GM23338 (cell line): ENCODE results near the gene HES7. TPM values are rescaled to one million over a fixed set of nuclear protein-coding genes. Genes with fewer than 3 reads are reported as not detected.

Experiments used
- ATAC-seq: fragments of 200-7000 bp; cut with Tn5 transposase; 3 replicates; pipeline ENCODE4 v1.9.1; 2020
- DNase-seq: peaks from one replicate; pipeline ENCODE4 v3.0.0-alpha.2; 2015; ENCODE audit warnings: low spot score
- H2AFZ ChIP-seq: fragments of 200-600 bp; sonication (generic); 2 replicates; pipeline ENCODE4 v1.8.0; 2016; ENCODE audit warnings: antibody characterized with exemption, mild to moderate bottlenecking, moderate library complexity
- H3F3A ChIP-seq: fragments of 200-600 bp; sonication (generic); replicated peaks from 2 replicates; pipeline ENCODE4 v1.8.0; 2017; ENCODE audit warnings: antibody characterized with exemption, mixed run types, low read depth
- H3K27ac ChIP-seq: fragments of 200-600 bp; sonication (generic); 2 replicates; pipeline ENCODE4 v1.6.1; 2016; ENCODE audit warnings: low read depth
- H3K27me3 ChIP-seq: fragments of 200-600 bp; sonication (generic); 2 replicates; pipeline ENCODE4 v1.8.0; 2016; ENCODE audit warnings: mild to moderate bottlenecking, mixed run types, moderate library complexity; ENCODE audit not compliant: insufficient read depth
- H3K36me3 ChIP-seq: fragments of 200-600 bp; sonication (generic); 2 replicates; pipeline ENCODE4 v1.8.0; 2016; ENCODE audit warnings: mild to moderate bottlenecking; ENCODE audit not compliant: insufficient read depth
- H3K4me1 ChIP-seq: fragments of 200-600 bp; sonication (generic); 2 replicates; pipeline ENCODE4 v1.8.0; 2016; ENCODE audit warnings: mild to moderate bottlenecking, moderate library complexity; ENCODE audit not compliant: insufficient read depth
- H3K4me2 ChIP-seq: fragments of 200-600 bp; sonication (generic); 2 replicates; pipeline ENCODE4 v1.7.1; 2017; ENCODE audit warnings: mixed run types
- H3K4me3 ChIP-seq: fragments of 200-600 bp; sonication (generic); 2 replicates; pipeline ENCODE4 v1.6.1; 2016; ENCODE audit warnings: mixed run types
- H3K79me2 ChIP-seq: fragments of 200-600 bp; sonication (generic); replicated peaks from 2 replicates; pipeline ENCODE4 v1.8.0; 2017; ENCODE audit warnings: mild to moderate bottlenecking; ENCODE audit not compliant: insufficient read depth
- H3K9me2 ChIP-seq: fragments of 200-600 bp; sonication (generic); 2 replicates; pipeline ENCODE4 v1.8.0; 2017; ENCODE audit not compliant: insufficient read depth
- H4K20me1 ChIP-seq: fragments of 200-600 bp; sonication (generic); replicated peaks from 2 replicates; pipeline ENCODE4 v1.8.0; 2017; ENCODE audit warnings: mild to moderate bottlenecking; ENCODE audit not compliant: insufficient read depth
- H3K27ac Mint-ChIP-seq: 2 replicates; pipeline ENCODE4 v1.8.0; 2020; ENCODE audit warnings: inconsistent platforms, mild to moderate bottlenecking, moderate library complexity, mixed read lengths
- H3K27me3 Mint-ChIP-seq: 3 replicates; pipeline ENCODE4 v1.8.0; 2022; ENCODE audit warnings: low read depth, mild to moderate bottlenecking, moderate library complexity, mixed read lengths, inconsistent platforms; ENCODE audit not compliant: insufficient read depth, poor library complexity
- H3K36me3 Mint-ChIP-seq: 3 replicates; pipeline ENCODE4 v1.8.0; 2021; ENCODE audit warnings: low read depth, mild to moderate bottlenecking, inconsistent platforms, moderate library complexity, mixed read lengths
- H3K4me1 Mint-ChIP-seq: 3 replicates; pipeline ENCODE4 v1.8.0; 2020; ENCODE audit warnings: mild to moderate bottlenecking, inconsistent platforms, mixed read lengths
- H3K4me3 Mint-ChIP-seq: 3 replicates; pipeline ENCODE4 v1.8.0; 2021; ENCODE audit warnings: moderate library complexity, mild to moderate bottlenecking, inconsistent platforms, mixed read lengths
- H3K9me3 Mint-ChIP-seq: 3 replicates; pipeline ENCODE4 v1.8.0; 2020; ENCODE audit warnings: moderate library complexity, mild to moderate bottlenecking, inconsistent platforms, mixed read lengths
- CREB1 ChIP-seq: fragments of 250-450 bp; sonication (Bioruptor Pico); IDR thresholded peaks from 2 replicates; pipeline ENCODE4 v1.5.0; 2020; ENCODE audit warnings: low read depth, mild to moderate bottlenecking, moderate library complexity
- CTCF ChIP-seq, 2 experiments: fragments of 200-600 bp in 1 of 2; sonication (generic) in 1 of 2; conservative IDR thresholded peaks; 2 replicates each; pipeline versions ENCODE4 v1.5.1 to v1.6.1; 2016 to 2017; ENCODE audit warnings: antibody characterized with exemption in 2 of 2, low read depth in 2 of 2, mild to moderate bottlenecking in 2 of 2, moderate library complexity in 1 of 2
- ETS1 ChIP-seq: IDR thresholded peaks from 2 replicates; pipeline ENCODE4 v1.6.1; 2016; ENCODE audit warnings: antibody characterized with exemption
- EZH2 ChIP-seq: fragments of 200-600 bp; sonication (generic); IDR thresholded peaks from one replicate; pipeline ENCODE4 v1.8.0; 2017; ENCODE audit warnings: antibody characterized with exemption, mild to moderate bottlenecking, low read depth; ENCODE audit not compliant: unreplicated experiment
- EZH2phosphoT487 ChIP-seq: fragments of 200-600 bp; sonication (generic); IDR thresholded peaks from one replicate; pipeline ENCODE4 v1.8.1; 2018; ENCODE audit warnings: antibody characterized with exemption; ENCODE audit not compliant: unreplicated experiment
- POLR2AphosphoS5 ChIP-seq: IDR thresholded peaks from 2 replicates; pipeline ENCODE4 v1.6.1; 2016; ENCODE audit warnings: antibody characterized with exemption, low read depth
- STAT1 ChIP-seq: IDR thresholded peaks from one replicate; pipeline ENCODE4 v1.6.1; 2016; ENCODE audit warnings: antibody characterized with exemption; ENCODE audit not compliant: unreplicated experiment
- ZNF114 ChIP-seq: fragments of 250-450 bp; sonication (Bioruptor Pico); IDR thresholded peaks from 2 replicates; pipeline ENCODE4 v1.5.0; 2020; ENCODE audit warnings: mild to moderate bottlenecking, moderate library complexity
- ZNF462 ChIP-seq: fragments of 250-450 bp; sonication (Bioruptor Pico); IDR thresholded peaks from 2 replicates; pipeline ENCODE4 v1.5.0; 2020; ENCODE audit warnings: mild to moderate bottlenecking, moderate library complexity
- polyA plus RNA-seq: library from polyadenylated mRNA; unstranded; fragments of >200 nt; fragmentation: Nextera tagmentation; extraction: Ambion mirVana; gene quantifications from 2 replicates; pipeline ENCODE4 v1.2.1, GENCODE V29; 2016
- total RNA-seq: library from RNA; depleted of rRNA; stranded (reverse); fragments of >200 nt; shearing (Covaris generic); gene quantifications from 2 replicates; pipeline ENCODE4 v1.2.3, GENCODE V29; 2014

The HES7 gene
- total and polyA plus RNA-seq, 2 experiments from 2014 or later, result 0.14 TPM; not detected in 1

- TF ChIP-seq EZH2, result no peak
- TF ChIP-seq EZH2phosphoT487, result no peak
- TF ChIP-seq CTCF (conservative IDR thresholded peaks at IDR 0.05; ENCODE audit: low read depth in 2 of 2), result no peak
- no peak for TF ChIP-seq ETS1
- no peak for TF ChIP-seq ZNF114
Observed at GRCh38 chr17:8091033-8091687, 32.7 kb downstream of the HES7 start (continued).

- Histone ChIP-seq H2AFZ (no peak overlapping the region), H3K27me3 (0 out of 2 replicates have a peak, but pooled peaks cover 5% of the 10 kb centered on the region), H3F3A (no peaks in the 10 kb centered on the region), H3K4me3 (no peak overlapping the region), H3K79me2 (no peaks in the 10 kb centered on the region), H4K20me1 (no peaks in the 10 kb centered on the region), H3K4me1 (no peaks in the 10 kb centered on the region), H3K9me2 (no peaks in the 10 kb centered on the region), H3K27ac (no peak overlapping the region), H3K4me2 (no peak overlapping the region), H3K36me3 (no peaks in the 10 kb centered on the region)
- TF ChIP-seq EZH2phosphoT487, result no peak
- no peak for TF ChIP-seq POLR2AphosphoS5
- TF ChIP-seq ZNF462, result no peak
- TF ChIP-seq STAT1, result no peak
- no peak for TF ChIP-seq ZNF114
- TF ChIP-seq CTCF (conservative IDR thresholded peaks at IDR 0.05; ENCODE audit: low read depth in 2 of 2), result no peak
- no peak for TF ChIP-seq CREB1
- DNase-seq (no peak), ATAC-seq (no peak)
- no peaks in the 10 kb centered on the region for H3K36me3 Mint-ChIP-seq
- no peak overlapping the region for H3K27ac Mint-ChIP-seq
- H3K27me3 Mint-ChIP-seq, result peaks cover 16% of the 10 kb centered on the region
- peaks cover 17% of the 10 kb centered on the region for H3K4me1 Mint-ChIP-seq
- no peaks in the 10 kb centered on the region for H3K9me3 Mint-ChIP-seq
- no peak overlapping the region for H3K4me3 Mint-ChIP-seq
Observed at GRCh38 chr17:8089728-8090127, 34.2 kb downstream of the HES7 start.
